GM19468 (cell line): ENCODE measurements around the gene MTCL3.
A peak's percentile ranks its signal among the peaks of the same experiment; 100 is the strongest.

Experiments used
- ATAC-seq: cut with Tn5 transposase; IDR thresholded peaks from one replicate; pipeline ENCODE4 v1.9.1; 2021; ENCODE audit warnings: mild to moderate bottlenecking, moderate library complexity, moderate number of reproducible peaks; ENCODE audit not compliant: unreplicated experiment; ENCODE audit errors: extremely low read depth

Gene MTCL3

DNA sequence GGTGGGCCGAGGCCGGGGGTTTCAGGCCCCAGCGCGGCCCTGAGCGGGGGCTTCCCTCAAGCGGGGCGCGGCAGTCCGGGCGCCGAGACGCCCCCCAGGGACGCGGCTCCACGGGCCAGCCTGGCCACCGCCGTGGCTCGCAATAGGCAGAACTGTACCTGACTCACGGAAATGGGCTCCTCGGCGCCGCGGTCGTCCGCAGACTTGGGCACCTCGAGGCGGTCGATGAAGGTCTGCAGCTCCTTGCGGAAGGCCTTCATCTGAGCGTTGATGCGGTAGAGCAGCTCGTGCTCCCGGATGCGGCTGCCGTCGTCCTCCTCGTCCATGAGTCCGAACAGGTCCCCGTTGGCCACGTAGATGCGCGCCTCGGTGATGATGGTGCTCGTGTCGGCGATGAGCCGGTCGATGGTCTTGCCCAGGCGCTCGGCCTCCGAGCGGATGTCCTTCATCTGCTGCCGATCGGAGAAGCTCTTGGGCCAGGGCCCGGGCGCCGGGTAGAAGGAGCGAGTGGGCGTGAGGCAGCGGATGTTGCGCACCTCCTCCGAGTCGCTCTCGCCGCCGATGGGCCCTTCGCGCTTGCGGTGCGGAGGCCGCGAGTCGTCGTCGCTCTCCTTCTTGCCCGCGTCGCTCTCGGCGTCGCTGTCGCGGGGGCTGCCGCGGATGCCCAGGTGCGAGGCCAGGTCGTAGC, 43.9 kb downstream of the MTCL3 start:
- no peak for ATAC-seq

DNA sequence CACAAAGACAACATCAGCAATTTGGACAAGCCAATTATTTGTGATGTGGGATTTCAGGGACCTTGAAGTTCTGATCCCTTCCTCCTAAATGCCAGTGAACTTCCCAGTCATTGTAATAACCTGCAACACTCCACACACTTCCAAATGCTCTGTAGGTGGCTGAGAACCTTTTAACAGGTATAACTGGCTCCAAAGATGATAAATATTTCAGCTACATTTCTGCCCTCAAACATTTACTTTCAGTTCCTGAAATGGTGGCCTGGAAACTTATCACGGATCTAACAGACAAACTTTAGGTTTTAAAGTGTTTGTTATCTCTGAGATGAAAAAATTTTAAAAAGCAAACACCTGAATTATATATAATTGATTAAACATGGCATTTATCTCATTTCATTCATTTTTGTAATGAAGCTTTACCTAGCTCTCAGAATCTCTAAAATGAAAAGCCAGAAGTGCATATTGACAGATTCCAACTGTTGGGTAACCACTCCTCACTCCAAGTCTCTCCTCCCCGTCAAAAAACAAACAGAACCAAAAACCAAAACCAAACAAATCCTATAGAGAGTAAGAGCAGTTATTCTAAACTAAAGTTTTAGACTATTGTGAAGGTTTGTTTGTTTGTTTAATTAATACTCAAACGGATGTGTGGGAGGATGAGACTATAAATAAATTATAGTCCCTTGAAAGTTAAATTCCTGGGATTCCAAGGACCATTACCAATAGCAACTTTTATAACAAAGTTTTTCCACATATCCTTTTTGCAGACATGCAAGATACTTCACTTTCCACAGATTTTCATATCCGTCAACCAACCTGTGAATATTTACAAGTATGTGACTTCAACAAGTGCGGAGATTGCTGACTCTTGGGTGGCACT, 47.5 kb downstream of the MTCL3 start:
- no peak for ATAC-seq

DNA sequence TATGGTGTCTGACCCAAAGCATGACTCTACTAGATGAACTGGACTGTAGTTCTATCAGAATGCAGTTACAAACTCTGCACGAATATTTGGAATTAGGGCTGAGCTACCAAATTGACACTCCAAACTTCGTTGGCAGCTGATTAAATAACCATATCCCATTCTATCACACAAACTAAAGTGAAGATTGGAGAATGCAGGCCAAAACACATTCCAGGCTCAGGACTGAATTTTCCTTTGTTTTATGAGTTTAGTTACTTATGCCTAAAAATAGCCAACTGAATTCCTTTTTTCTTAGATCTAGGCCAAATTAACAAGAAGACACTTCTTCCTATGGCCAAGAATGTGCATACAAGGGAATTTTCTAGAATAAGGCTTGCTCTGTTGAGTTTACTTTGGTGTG, 50.2 kb downstream of the MTCL3 start:
- ATAC-seq: no peak

DNA sequence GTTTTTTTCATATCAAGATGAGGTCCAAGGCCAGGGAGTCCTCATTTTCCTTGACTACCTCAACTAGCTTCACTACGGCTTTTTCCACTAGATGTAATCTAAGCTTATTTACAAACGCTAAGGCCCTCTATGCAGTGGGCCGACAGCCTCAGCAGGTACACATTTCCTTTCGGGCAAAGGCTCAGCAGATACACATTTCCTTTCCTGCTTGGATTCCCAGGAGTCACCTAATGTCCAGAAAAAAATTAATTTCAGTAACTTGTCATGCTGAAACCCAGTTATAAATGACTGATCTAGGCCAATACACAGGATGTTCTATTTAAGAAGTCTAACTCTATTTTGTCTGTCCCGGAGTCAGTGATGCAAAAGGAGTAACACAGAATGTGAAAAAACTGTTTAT, 52.7 kb downstream of the MTCL3 start:
- no peak for ATAC-seq

DNA sequence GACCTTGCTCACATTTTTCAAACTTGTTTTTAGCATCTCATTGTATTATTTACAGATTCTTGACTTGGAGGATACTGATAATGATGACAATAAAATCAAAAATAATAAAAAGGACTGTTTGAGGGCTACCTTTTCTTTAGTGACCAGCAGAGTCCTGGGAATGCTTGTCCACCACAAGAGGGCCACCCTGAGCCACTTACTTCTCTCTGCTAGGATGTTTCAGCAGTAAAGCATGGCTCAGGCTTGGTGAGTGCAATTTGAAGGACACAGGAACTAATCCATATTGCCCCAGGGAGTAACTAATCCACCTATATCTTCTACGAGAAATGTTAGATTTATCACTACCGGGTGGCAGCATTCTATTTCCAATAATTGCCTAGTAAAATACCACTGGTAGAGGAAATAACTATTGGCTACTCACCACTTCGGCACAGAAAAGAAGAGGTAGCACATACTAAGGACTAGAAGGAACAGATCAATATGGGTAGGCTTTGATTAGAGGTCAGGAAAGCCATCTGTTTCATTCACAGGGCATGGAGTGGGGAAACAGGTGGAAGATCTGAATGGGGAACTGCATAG, 54.2 kb downstream of the MTCL3 start:
- peak; percentile 62 for ATAC-seq

DNA sequence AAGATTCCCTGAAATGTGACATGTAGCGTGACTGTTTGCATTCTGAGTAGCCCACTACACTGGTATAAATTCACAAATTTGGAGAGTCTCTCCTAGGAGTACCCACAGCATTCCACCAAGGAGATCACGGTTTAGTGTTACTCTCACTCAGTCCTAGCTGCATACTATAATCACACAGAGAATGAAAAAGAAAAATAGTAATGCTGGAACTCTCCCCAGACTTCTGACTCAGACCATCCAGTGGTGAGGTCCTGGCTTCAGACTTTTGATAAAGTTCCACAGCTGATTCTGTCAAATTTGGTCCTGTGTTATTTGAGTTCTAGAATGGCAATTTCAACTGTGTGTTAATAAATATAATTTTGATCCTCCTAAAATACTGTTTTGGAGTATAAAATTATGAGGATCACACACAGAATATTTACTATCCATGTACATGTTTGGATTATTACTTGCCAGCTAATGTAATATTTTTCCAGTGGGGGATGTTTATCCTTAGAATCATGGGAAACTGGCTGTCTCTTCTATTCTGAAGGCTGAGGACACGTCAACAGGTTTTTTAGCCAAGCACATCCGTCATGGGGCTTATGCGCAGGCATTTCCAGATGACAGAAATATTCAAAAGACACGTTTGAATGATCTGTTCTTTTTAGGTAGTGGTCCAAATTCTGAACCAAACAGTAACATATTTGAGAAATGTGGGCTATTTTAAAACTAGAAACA, 54.8 kb downstream of the MTCL3 start:
- no peak for ATAC-seq

DNA sequence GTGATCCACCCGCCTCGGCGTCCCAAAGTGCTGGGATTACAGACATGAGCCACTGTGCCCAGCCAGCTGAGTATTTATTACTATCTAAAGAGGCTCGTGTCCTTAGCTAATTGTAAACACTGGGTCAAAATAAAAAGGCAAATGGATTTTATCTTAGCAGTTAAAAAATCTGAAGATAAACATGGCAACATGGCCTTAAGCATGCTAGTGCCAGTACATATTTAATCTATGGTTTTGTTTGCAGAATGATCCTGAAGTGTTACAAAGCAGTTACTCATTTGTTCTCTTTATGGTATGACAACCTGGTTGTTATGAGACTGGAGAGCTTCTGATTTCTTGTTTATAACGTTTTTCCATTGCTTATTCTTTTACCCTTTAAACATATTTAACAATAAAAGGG, 56.1 kb downstream of the MTCL3 start:
- ATAC-seq: no peak

DNA sequence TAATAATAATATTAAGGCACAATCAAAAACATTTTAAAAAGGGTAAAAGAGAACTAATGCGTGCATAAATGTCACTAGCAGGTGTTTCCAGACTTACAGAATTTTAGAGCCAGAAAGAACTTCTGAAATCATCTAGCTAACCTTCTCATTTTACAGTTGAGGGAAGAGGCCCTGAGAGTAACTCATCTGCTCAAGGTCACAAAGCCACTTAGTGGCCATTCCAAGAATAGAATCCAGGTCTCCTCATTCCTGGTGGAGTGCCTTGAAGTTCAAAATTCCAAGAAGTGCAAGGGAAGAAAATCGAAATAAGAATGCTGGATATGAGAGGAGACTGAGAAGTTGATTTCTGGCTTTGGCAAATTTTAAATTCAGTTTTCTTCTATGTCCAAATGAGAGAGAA, 56.8 kb downstream of the MTCL3 start:
- no peak for ATAC-seq

DNA sequence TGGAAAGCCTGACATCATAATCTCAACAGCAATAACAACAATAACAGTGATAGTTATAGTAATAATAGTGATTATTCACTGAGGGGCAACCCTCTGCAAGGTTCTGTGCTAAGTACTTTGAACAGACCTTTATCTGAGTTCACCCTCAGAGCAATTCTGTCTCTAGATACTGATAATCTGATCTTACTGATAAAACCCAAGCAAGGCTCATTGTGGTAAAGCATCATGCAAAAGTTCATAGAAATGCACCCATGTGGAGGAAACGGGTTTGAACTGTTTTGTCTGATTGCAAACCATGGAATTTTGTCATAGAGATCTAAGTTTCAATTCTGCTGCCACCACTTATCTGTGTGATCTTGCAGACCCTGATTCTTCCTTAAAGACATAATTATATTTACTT, 58.7 kb downstream of the MTCL3 start:
- no peak for ATAC-seq

DNA sequence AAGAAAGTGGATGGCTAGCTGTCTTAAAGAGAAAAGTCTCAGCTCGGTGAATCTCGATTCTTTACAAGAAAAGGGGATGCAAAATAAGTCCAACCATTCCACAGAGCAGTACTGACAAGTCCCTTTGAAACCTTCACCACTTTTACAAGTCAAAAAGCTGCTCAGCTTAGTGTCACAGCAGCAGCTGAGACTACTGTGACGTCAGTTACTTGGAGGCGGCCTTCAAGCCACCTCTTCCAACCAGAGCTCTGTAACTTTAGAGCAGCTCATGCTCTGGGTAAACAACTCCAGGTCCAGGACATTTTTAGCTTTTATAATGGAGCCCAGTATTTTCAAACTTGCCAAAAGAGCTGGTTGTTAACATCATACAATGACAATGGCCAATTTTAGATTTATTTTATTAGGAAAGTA, 59.9 kb downstream of the MTCL3 start, which contains the start of gene KIAA0408:
KIAA0408 (minus strand) TSS at position 159 of the 411 bp plus-strand sequence. CDS start 5,408 bp downstream, outside the sequence.
- ATAC-seq: no peak

DNA sequence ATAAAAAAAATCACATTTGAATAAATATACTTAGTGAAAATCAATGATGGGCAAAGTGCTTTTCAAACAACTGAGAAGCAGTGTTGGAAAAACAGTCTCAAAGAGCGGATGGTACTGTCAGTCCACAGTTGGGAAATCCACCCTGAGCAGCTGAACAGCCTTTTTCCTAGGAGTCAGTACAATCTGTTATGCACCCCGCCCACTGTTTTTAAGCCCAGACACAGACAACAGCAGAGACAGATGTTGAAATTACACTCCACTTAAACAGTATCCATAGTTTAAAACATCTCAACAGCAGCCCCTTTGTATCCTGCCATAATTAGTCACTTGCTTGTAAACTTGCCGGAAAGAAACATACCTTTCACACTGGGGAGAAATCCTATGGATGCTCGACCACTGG, 60.3 kb downstream of the MTCL3 start:
- ATAC-seq: no peak

DNA sequence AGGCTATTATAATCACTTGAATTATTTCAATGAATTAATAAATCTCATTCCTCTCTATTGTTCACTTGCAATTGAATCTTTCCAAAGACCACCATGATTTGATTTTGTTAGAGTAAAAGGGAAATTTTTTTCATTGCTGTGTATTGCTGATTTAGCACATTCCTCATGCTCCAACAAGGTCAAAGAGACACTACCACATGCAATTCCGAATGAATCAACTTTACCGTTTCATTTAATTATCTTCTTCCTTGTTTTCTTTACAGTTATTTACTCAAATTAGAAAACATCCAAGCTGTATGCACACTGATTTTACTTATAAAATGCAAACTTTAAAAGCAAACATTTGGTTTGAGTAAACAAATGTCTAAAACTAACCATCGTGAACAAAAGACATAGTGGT, 60.9 kb downstream of the MTCL3 start:
- no peak for ATAC-seq

DNA sequence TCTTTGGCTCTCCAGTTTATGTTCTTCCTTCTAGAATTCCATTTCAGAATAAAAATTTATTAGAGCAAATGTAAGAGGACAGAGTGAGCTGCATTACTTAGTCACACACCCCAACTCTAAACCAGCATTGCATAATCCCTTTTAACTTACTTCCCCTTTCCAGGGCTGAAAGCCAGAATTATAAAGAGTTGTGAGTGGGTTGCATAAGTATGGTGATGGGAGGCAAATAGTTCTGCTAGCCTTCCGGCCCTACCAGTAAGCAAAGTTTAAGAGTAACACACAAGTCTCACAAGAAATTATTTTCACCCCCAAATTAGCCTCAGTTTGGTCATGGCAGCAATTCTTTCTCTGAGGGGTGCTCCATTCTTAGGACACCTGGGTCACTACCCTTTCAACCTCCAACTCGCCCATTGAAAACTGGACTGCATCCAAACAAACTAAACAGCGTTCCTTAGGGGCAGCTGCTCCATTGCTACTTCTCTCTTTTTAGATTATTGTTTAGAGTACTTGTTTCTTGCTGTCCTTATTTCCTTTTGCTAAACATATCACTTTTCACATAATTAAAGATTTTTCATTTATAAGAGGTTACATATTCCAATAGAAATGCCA, 61.6 kb downstream of the MTCL3 start:
- ATAC-seq: no peak

DNA sequence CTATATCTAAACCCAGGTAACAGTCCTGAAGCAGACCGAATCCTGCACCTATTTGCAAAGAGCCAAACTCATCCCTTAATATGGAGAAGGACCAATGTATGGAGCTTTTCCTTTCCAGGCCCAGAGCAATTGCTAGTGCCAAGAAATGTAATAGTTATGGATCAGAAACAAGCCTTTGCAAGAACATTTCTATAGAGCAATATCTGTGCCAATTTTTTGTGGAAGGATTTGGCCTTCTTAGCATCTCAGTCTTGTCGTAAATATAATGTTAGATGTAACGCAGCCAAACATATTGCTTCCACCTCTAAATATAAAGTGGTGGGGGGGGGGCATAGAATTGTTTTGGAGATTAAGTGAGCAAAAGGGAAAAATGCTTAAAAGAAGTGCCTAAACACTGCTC, 62.7 kb downstream of the MTCL3 start:
- ATAC-seq: no peak

DNA sequence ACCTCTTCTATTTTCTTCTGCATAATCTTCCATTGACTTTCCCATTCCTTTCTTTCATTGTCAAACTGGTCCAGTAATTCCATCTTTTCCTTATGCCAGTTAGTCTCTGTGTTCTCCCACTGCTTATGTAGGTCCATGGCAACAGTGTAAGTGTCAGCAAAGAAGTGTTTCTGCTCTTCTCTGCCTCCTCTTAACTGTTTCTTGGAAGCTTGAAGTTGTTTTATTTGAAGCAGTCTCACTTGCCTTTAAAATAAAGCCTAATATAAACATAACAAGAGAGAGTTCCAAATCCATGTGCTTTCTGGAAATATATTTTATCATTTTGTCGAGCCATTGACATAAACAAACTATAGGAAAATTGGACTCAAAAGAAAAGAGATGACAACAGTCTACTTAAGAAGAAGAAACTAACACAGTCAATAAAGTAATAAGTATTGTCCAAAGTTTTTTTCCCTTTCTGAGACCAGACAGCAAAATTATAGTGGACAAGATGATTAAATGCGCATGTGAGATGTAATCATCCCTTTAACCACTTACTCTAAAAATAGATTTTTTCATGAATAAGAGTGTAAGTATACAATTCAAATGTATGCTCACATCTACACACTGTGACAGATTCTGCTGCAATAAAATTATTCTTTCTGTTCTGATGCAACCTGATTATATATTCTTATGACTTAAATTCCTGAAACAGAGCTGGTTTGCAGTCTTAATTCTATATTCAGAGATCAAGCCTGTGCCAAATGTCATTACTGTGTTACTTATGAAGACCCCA, 65.1 kb downstream of the MTCL3 start:
- ATAC-seq: no peak

DNA sequence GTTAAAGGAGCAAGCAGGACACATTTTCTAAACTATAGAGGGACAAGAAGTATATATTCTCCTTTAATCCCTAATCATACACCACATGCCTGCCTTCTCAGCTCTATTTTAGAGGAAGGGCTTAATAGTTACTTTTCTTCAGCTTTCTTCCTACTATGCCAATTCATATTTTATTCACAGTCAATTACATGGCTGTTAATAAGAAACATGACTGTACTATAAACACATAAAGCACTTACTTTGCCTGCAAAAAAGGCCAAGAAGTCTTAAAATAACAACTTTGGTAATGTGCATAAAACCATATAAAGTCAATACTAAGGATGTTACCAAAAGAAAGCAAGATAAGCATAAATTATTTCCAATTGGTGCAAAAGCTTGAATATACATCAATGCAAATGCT, 66.3 kb downstream of the MTCL3 start:
- ATAC-seq: no peak

DNA sequence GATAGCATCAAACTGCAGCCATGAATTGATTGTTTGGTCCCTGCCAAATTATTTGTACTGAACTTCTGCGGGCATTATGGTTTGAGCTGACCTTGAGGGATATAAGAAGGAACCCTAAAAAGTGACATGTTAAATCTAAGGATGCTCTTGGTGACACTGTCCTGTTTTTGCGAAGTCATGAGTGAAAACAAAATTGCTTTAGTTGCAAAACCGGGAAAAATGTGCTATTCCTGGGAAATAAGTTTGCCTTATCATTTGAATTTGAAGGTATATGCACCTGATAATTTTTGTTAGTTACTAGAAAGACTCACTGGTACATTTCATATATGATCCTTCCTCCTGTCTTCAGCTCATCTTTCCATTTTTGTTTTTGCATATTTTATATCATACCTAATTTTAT, 67.7 kb downstream of the MTCL3 start:
- no peak for ATAC-seq

DNA sequence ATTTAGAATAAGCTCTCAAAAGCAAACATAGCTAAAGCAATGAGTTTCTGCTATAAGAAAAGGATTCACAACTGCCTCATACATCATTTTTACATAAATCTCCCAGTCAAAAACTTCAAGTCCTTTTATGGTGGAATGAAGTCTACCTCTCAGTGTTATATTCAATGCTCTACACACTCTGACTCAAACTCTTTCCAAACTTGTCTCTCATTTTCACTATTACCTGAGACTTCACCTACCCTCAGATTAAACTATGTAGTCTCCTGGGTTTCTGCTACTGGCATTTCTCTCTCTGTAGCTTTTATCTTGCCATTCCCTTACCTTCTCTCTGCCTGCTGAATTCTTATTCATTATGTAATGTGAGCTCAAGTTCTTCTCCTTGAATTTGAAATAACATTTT, 71.4 kb downstream of the MTCL3 start:
- no peak for ATAC-seq

DNA sequence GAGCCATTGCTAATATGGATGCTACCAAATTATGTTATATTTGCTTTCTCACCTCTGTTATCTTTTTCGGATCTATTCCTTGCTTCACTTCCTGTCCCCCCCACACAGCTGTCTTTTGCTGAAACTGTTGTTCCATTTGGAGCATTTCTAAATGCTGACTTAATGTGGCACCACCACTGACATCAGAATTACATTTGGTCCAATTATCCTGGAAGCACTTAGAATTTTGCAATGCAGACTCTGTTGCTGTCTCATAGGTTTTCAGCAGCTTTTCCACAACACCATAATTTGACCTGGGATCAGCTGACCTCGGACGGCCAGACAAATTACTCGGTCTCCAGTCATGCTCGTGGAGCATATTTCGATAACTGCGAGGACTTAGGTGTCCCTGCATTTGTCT, 72.8 kb downstream of the MTCL3 start:
- no peak for ATAC-seq
